Lower leg skin (tissue), 3 donors: Measurements from ENCODE around the gene NR1H3.

Experiments used
- POLR2A ChIP-seq, 2 donors: fragments of 450-650 bp; IDR thresholded peaks; one replicate each; pipeline ENCODE4 v1.6.1; 2016 to 2017; ENCODE audit warnings: antibody characterized with exemption in 2 of 2, mild to moderate bottlenecking in 1 of 2, moderate library complexity in 1 of 2
- TF ChIP-seq, protein P1 (sequence below), 3 donors: fragments of 450-650 bp; IDR thresholded peaks; one replicate each; pipeline ENCODE4 v1.5.1; 2016; ENCODE audit warnings: antibody characterized with exemption in 3 of 3, mild to moderate bottlenecking in 3 of 3, moderate library complexity in 2 of 3

GRCh38 chr11:47251751-47252150 lies 6.0 kb upstream of the NR1H3 start:
- TF ChIP-seq POLR2A (IDR thresholded peaks at IDR 0.05), result no peak
- TF ChIP-seq, protein P1, sequence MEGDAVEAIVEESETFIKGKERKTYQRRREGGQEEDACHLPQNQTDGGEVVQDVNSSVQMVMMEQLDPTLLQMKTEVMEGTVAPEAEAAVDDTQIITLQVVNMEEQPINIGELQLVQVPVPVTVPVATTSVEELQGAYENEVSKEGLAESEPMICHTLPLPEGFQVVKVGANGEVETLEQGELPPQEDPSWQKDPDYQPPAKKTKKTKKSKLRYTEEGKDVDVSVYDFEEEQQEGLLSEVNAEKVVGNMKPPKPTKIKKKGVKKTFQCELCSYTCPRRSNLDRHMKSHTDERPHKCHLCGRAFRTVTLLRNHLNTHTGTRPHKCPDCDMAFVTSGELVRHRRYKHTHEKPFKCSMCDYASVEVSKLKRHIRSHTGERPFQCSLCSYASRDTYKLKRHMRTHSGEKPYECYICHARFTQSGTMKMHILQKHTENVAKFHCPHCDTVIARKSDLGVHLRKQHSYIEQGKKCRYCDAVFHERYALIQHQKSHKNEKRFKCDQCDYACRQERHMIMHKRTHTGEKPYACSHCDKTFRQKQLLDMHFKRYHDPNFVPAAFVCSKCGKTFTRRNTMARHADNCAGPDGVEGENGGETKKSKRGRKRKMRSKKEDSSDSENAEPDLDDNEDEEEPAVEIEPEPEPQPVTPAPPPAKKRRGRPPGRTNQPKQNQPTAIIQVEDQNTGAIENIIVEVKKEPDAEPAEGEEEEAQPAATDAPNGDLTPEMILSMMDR (IDR thresholded peaks at IDR 0.05), result no peak
